ENCODE measurements around the gene SLC41A2. TPM values are rescaled to one million over a fixed set of nuclear protein-coding genes. Genes with fewer than 3 reads are reported as not detected.

SLC41A2 gene
- total RNA-seq, 1 donor from 2014 or later: 6.8 TPM

DNA sequence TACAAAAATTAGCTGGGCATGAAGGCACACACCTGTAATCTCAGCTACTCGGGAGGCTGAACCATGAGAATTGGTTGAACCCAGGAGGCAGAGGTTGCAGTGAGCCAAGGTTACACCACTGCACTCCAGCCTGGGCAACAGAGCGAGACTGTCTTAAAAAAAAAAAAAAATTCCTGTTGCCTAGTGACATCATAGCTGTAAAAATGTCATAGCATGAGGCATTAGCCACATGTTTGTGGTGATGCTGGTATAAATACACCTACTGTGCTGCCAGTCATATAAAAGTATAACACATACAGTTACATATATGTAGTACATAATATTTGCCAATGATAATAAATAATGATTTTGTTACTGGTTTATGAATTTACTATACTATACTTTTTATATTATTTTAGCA, 22.2 kb downstream of the SLC41A2 start:
- no peak for DNase-seq (ENCODE audit: low spot score)
- intact Hi-C loops (cut with DNase I): no loop called here

- intact Hi-C loops (cut with DNase I): no loop called here
- DNase-seq (ENCODE audit: low spot score): no peak
These were observed 24.3 kb downstream of the SLC41A2 start for GRCh38 chr12:104933778-104934177.

DNA sequence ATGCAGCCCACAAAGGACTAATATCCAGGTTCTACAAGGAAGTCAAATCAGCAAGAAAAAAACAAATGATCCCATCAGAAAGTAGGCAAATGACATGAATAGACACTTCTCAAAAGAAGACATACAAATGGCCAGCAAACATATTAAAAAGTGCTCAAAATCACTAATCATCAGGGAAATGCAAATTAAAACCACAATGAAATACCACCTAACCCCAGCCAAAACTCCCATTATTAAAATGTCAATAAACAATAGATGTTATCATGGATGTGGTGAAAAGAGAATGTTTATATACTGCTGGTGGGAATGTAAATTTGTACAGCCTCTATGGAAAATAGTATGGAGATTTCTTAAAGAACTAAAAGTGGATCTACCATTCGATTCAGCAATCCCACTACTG, 25.0 kb downstream of the SLC41A2 start:
- DNase-seq (ENCODE audit: low spot score): no peak
- intact Hi-C loops (cut with DNase I): no loop called here

- DNase-seq (ENCODE audit: low spot score): no peak
- intact Hi-C loops (cut with DNase I): no loop called here
These were observed 27.4 kb downstream of the SLC41A2 start for GRCh38 chr12:104930388-104931326.

DNA sequence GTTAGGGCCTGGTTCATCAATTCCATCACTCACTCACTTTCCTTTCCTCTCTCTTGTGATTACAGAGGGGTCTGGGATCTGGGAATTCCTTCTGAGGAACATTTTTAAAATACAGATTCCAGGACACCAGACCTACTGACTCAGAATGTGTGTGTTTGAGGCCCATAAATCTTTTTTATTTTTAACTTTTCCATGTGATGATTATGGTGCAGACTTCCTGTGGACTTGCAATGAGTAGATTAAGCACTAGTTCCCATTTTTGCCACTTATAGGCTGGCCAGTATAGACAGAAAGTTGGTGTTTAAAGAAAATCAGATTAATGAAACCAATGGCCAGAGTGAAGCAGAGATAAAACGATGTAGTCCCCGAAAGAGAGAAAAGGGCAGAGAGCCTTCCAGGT, 28.1 kb downstream of the SLC41A2 start:
- intact Hi-C loops (cut with DNase I): no loop called here
- DNase-seq (ENCODE audit: low spot score): no peak

DNA sequence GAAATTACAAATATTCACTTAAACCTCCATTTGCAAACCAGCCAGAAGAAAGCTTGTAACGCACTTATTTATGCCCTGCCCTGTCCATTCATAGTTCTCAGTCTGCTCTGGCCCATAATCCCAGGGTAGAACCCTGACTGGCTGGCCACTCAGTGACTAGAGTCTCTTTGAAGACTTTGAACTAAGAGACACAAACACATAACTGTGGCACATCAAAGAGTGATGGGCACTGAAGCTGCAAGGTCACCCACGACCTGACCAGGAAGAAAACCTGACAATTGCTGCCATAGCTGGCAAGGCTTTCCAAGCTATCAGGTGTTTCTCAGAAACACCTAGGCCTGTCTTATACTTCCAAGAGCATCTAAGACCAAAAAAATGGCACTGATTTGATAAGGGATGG, 28.7 kb downstream of the SLC41A2 start:
- DNase-seq (ENCODE audit: low spot score): no peak
- intact Hi-C loops (cut with DNase I): no loop called here

DNA sequence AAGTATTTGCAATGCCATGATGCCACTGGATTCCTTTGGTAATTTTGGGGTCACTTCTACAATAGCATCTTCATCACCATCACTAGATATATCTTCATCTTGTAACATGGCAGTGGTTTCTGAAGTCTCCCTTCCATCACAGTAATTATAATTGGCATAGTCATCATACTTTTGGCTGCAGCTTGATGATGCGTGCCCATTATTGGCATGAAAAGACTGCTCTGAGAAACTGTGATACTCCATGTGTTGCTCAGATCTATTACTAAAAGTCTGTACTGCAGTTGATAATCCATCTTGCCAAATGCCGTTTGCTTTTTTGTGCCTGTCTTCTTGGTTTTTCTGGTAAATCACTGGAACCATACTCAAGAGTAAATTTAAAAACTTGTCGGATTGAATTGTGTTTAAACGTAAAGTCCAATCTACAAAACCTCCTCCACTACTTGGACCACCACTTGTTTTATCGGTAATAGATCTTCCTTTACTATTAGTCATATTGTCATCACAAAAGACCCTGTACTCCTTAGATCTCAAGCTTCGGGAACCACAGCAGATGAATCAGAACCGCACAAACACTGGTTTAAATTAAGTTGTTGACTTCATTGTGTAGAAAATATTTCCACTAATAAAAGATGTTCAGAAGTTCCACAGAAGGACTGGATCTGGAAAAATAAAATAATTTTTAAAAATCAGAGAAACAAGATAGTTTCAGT, 29.9 kb downstream of the SLC41A2 start:
- intact Hi-C loops (cut with DNase I): no loop called here
- DNase-seq (ENCODE audit: low spot score): no peak

GRCh38 chr12:104925501-104925900, 32.6 kb downstream of the SLC41A2 start:
- intact Hi-C loops (cut with DNase I): no loop called here
- no peak for DNase-seq (ENCODE audit: low spot score)

- intact Hi-C loops (cut with DNase I): no loop called here
- no peak for DNase-seq (ENCODE audit: low spot score)
These were observed 36.8 kb downstream of the SLC41A2 start for GRCh38 chr12:104921340-104921739.

- no peak for DNase-seq (ENCODE audit: low spot score)
- intact Hi-C loops (cut with DNase I): no loop called here
These were observed 46.1 kb downstream of the SLC41A2 start for GRCh38 chr12:104911942-104912341.

DNA sequence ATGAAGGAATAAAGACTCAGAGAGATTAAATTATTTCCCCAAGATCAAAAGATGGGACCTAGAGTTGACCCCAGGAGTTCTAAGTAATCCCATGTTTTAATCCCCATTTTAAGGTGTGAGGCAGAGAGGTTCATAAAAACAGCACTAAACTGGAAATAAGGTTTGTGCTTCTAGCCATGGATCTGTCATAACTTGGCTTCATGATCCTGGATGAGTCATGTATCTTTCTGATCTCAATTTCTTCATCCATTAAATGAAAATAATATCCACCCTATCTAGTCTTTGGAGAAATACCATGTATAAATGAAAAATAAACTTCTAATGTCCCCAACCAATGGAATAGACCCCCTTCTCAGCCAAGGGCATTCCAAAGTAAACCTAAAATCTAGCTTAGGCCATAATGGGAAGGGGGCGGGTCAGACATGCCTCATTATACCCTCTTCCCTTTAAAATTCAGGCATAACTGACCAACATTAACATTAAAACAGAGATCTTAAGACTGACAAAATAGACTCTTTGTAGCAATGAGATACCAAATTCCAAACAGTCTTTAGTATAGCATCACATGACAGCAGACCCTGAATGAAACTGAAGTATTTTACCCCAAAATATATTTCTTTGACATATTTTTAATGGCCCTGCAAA, 47.8 kb downstream of the SLC41A2 start:
- DNase-seq (ENCODE audit: low spot score): no peak
- intact Hi-C loops (cut with DNase I): no loop called here

- DNase-seq (ENCODE audit: low spot score): no peak
- intact Hi-C loops (cut with DNase I): no loop called here
These were observed 48.3 kb downstream of the SLC41A2 start for GRCh38 chr12:104909761-104910160.

Other genes with a start within 250 kb of the SLC41A2 start
- 9.4 TPM for gene NOPCHAP1, start 28.0 kb upstream of the SLC41A2 start, total RNA-seq
- gene ALDH1L2, start 126.2 kb upstream of the SLC41A2 start, total RNA-seq: 3.6 TPM
- 25.7 TPM for gene WASHC4, start 149.4 kb upstream of the SLC41A2 start, total RNA-seq